H1 (cell line): ENCODE data around the gene SAE1. TPM values are rescaled to one million over a fixed set of nuclear protein-coding genes. Genes with fewer than 3 reads are reported as not detected.

ENCODE experiments used
- CTCF ChIA-PET: fragments of 300-600 bp; sonication (Branson Sonifier 250); formaldehyde crosslinking; loops from one replicate; lab custom pipeline; 2021; ENCODE audit not compliant: partially characterized antibody; lab: Charles Lee
- POLR2A ChIA-PET: fragments of 300-600 bp; sonication (Branson Sonifier 250); formaldehyde crosslinking; loops from one replicate; lab custom pipeline; 2021; ENCODE audit warnings: inconsistent platforms; ENCODE audit not compliant: partially characterized antibody; lab: Charles Lee
- DNase-seq, 2 experiments: peaks; one replicate each; pipeline versions ENCODE4 v3.0.0 to v3.0.0-alpha.2; 2010 to 2022; ENCODE audit warnings: low spot score in 2 of 2, low read depth in 1 of 2, mixed read lengths in 1 of 2
- FAIRE-seq: peaks from 2 replicates; lab custom pipeline; 2011; peaks lifted over from hg19 to GRCh38; lab: Jason Lieb, UNC
- H2AFZ ChIP-seq: 2 replicates; pipeline ENCODE4 v1.8.1; 2012; ENCODE audit warnings: low read length, inconsistent platforms
- H2AK5ac ChIP-seq: 2 replicates; pipeline ENCODE4 v1.6.1; 2013; ENCODE audit warnings: low read depth, low read length
- H2BK120ac ChIP-seq: replicated peaks from 2 replicates; pipeline ENCODE3; 2013; ENCODE audit warnings: low read depth, low read length, inconsistent platforms
- H2BK12ac ChIP-seq: 2 replicates; pipeline ENCODE4 v1.6.1; 2013; ENCODE audit warnings: low read depth, low read length
- H2BK15ac ChIP-seq: 2 replicates; pipeline ENCODE4 v1.6.1; 2013; ENCODE audit warnings: low read length
- H2BK20ac ChIP-seq: 2 replicates; pipeline ENCODE4 v1.6.1; 2013; ENCODE audit warnings: low read length
- H2BK5ac ChIP-seq: 2 replicates; pipeline ENCODE4 v1.6.1; 2013; ENCODE audit warnings: low read depth, low read length
- H3K14ac ChIP-seq: 2 replicates; pipeline ENCODE4 v1.6.1; 2013; ENCODE audit warnings: inconsistent platforms; ENCODE audit not compliant: insufficient read length
- H3K18ac ChIP-seq: 2 replicates; pipeline ENCODE4 v1.6.1; 2013; ENCODE audit warnings: low read length; ENCODE audit errors: extremely low read depth
- H3K23ac ChIP-seq: 2 replicates; pipeline ENCODE4 v1.6.1; 2013; ENCODE audit warnings: inconsistent platforms; ENCODE audit not compliant: insufficient read length
- H3K23me2 ChIP-seq: 2 replicates; pipeline ENCODE4 v1.6.1; 2013; ENCODE audit warnings: low read depth, low read length
- H3K27ac ChIP-seq: 2 replicates; pipeline ENCODE4 v1.6.1; 2011; ENCODE audit warnings: low read depth, low read length, inconsistent platforms
- H3K27me3 ChIP-seq, 4 experiments: replicated peaks in 1 of 4; 1 replicate in 1 of 4; 2 replicates in 3 of 4; pipeline versions ENCODE4 v1.6.1 to v1.8.1; 2011 to 2013; ENCODE audit warnings: low read length in 3 of 4, mild to moderate bottlenecking in 3 of 4, inconsistent platforms in 2 of 4, mixed read lengths in 2 of 4, moderate library complexity in 1 of 4; ENCODE audit not compliant: control insufficient read depth in 3 of 4, insufficient read depth in 3 of 4; ENCODE audit errors: extremely low read depth in 1 of 4
- H3K36me3 ChIP-seq, 4 experiments: 2 replicates each; pipeline versions ENCODE4 v1.6.1 to v1.8.1; 2011 to 2013; ENCODE audit warnings: mild to moderate bottlenecking in 4 of 4, low read length in 3 of 4, moderate library complexity in 2 of 4, control low read depth in 1 of 4, inconsistent platforms in 1 of 4; ENCODE audit not compliant: insufficient read depth in 4 of 4, control insufficient read depth in 2 of 4
- H3K4ac ChIP-seq: replicated peaks from 2 replicates; pipeline ENCODE3; 2013; ENCODE audit warnings: low read length, low read depth, mixed read lengths, inconsistent platforms; ENCODE audit not compliant: insufficient read length
- H3K4me1 ChIP-seq, 4 experiments: replicated peaks in 1 of 4; 1 replicate in 1 of 4; 2 replicates in 3 of 4; pipeline versions ENCODE4 v1.6.1 to v1.8.1; 2011 to 2013; ENCODE audit warnings: low read length in 3 of 4, inconsistent platforms in 2 of 4, mixed read lengths in 1 of 4; ENCODE audit not compliant: insufficient read depth in 4 of 4, control insufficient read depth in 3 of 4
- H3K4me2 ChIP-seq, 2 experiments: 2 replicates each; pipeline versions ENCODE4 v1.6.1 to v1.8.1; 2011 to 2013; ENCODE audit warnings: low read depth in 2 of 2, low read length in 2 of 2, control low read depth in 1 of 2, inconsistent platforms in 1 of 2, mild to moderate bottlenecking in 1 of 2; ENCODE audit not compliant: insufficient read depth in 1 of 2
- H3K4me3 ChIP-seq, 4 experiments: fragments of 200-600, 300-600 bp in 1 of 4; sonication (generic), shearing (Covaris generic), sonication (Bioruptor Twin) in 1 of 4; 2 replicates each; pipeline versions ENCODE4 v1.5.1 to v1.8.1; 2011 to 2016; ENCODE audit warnings: low read length in 4 of 4, low read depth in 3 of 4, control low read depth in 2 of 4, inconsistent platforms in 2 of 4, mild to moderate bottlenecking in 2 of 4, mixed read lengths in 1 of 4, moderate library complexity in 1 of 4; ENCODE audit not compliant: insufficient read depth in 2 of 4; ENCODE audit errors: extremely low read depth in 1 of 4
- H3K56ac ChIP-seq: replicated peaks from 2 replicates; pipeline ENCODE3; 2013; ENCODE audit warnings: low read depth, mild to moderate bottlenecking, mixed read lengths, low read length, inconsistent platforms; ENCODE audit not compliant: insufficient read length
- H3K79me1 ChIP-seq: 2 replicates; pipeline ENCODE4 v1.6.1; 2013; ENCODE audit warnings: low read depth, low read length, control low read depth
- H3K79me2 ChIP-seq, 2 experiments: 2 replicates each; pipeline versions ENCODE4 v1.6.1 to v1.8.1; 2012 to 2013; ENCODE audit warnings: low read length in 2 of 2, mild to moderate bottlenecking in 2 of 2, inconsistent platforms in 1 of 2; ENCODE audit not compliant: insufficient read depth in 2 of 2, control insufficient read depth in 1 of 2
- H3K9ac ChIP-seq, 4 experiments: replicated peaks in 1 of 4; 1 replicate in 1 of 4; 2 replicates in 3 of 4; pipeline versions ENCODE4 v1.6.1 to v1.8.1; 2011 to 2013; ENCODE audit warnings: low read depth in 3 of 4, low read length in 3 of 4, control low read depth in 2 of 4, mild to moderate bottlenecking in 2 of 4, moderate library complexity in 2 of 4, inconsistent platforms in 1 of 4; ENCODE audit errors: extremely low read depth in 1 of 4
- H3K9me3 ChIP-seq, 2 experiments: 2 replicates each; pipeline versions ENCODE4 v1.6.1 to v1.8.1; 2012 to 2013; ENCODE audit warnings: mild to moderate bottlenecking in 2 of 2, moderate library complexity in 2 of 2, control low read depth in 1 of 2, inconsistent platforms in 1 of 2, low read depth in 1 of 2, low read length in 1 of 2, mixed read lengths in 1 of 2; ENCODE audit not compliant: insufficient read depth in 2 of 2
- H4K20me1 ChIP-seq, 2 experiments: replicated peaks in 1 of 2; 2 replicates each; pipeline versions ENCODE3 to v1.8.1; 2011 to 2013; ENCODE audit warnings: inconsistent platforms in 2 of 2, low read length in 2 of 2, mild to moderate bottlenecking in 1 of 2; ENCODE audit not compliant: insufficient read depth in 2 of 2, control insufficient read depth in 1 of 2
- H4K5ac ChIP-seq: 2 replicates; pipeline ENCODE4 v1.6.1; 2013; ENCODE audit warnings: low read length, low read depth, mixed read lengths, inconsistent platforms; ENCODE audit not compliant: insufficient read length
- H4K8ac ChIP-seq: 2 replicates; pipeline ENCODE4 v1.8.0; 2013; ENCODE audit warnings: mild to moderate bottlenecking, moderate library complexity, low read length, inconsistent platforms; ENCODE audit not compliant: insufficient read depth; ENCODE audit errors: extremely low read depth
- H4K91ac ChIP-seq: replicated peaks from 2 replicates; pipeline ENCODE3; 2013; ENCODE audit warnings: low read length, mixed read lengths, inconsistent platforms; ENCODE audit not compliant: insufficient read length
- CEBPB ChIP-seq: IDR thresholded peaks from 2 replicates; pipeline ENCODE4 v1.6.1; 2012; ENCODE audit warnings: low read depth, low read length
- CREB1 ChIP-seq: IDR thresholded peaks from 2 replicates; pipeline ENCODE4 v1.6.1; 2012; ENCODE audit warnings: inconsistent platforms
- EP300 ChIP-seq, 2 experiments: IDR thresholded peaks; 1 replicate in 1 of 2; 2 replicates in 1 of 2; pipeline ENCODE4 v1.6.1; 2011 to 2012; ENCODE audit warnings: low read depth in 2 of 2, low read length in 2 of 2, mild to moderate bottlenecking in 2 of 2, borderline replicate concordance in 1 of 2, inconsistent platforms in 1 of 2, moderate library complexity in 1 of 2
- JUND ChIP-seq: IDR thresholded peaks from 2 replicates; pipeline ENCODE4 v1.6.1; 2011; ENCODE audit warnings: mild to moderate bottlenecking, improper control_type of control experiment, low read length
- SP1 ChIP-seq: IDR thresholded peaks from 2 replicates; pipeline ENCODE4 v1.6.1; 2011; ENCODE audit warnings: low read depth, low read length
- SP4 ChIP-seq: IDR thresholded peaks from 2 replicates; pipeline ENCODE4 v1.6.1; 2012; ENCODE audit warnings: low read length, inconsistent platforms
- ZNF274 ChIP-seq: IDR thresholded peaks from 2 replicates; pipeline ENCODE4 v1.7.0; 2012; ENCODE audit warnings: low read length, borderline replicate concordance; ENCODE audit errors: extremely low read depth
- WGBS, 2 experiments: shearing (Covaris generic) in 1 of 2; methylation state at CpG; one replicate each; pipeline versions ENCODE4 v1.1.6 to v1.1.7; 2013 to 2015; ENCODE audit warnings: low lambda C conversion rate in 2 of 2, mixed read lengths in 2 of 2, inconsistent platforms in 1 of 2, low coverage in 1 of 2, missing lambda C conversion rate in 1 of 2; ENCODE audit not compliant: insufficient replicate concordance in 2 of 2, insufficient coverage in 1 of 2, insufficient read length in 1 of 2; ENCODE audit errors: extremely low coverage in 1 of 2, missing lambda C conversion rate in 1 of 2; 5-methylcytosine and 5-hydroxymethylcytosine counted together
- polyA plus RNA-seq, 7 experiments: library from polyadenylated mRNA; depleted of rRNA in 3 of 7; stranded (reverse) in 5 of 7; unstranded in 2 of 7; fragments of >200 nt in 5 of 7; fragments of 200-250 nt in 2 of 7; gene quantifications; 1 replicate in 5 of 7; 2 replicates in 1 of 7; 4 replicates in 1 of 7; pipeline versions ENCODE4 v1.2.1 to v1.2.3, GENCODE V29; 2011 to 2013; ENCODE audit warnings: missing spikeins in 2 of 7, mixed read lengths in 2 of 7
- total RNA-seq: library from RNA; stranded (reverse); fragmentation: NEBNext Ultra II Directional; extraction: Animal tissue kit (Norgen Biotek cat#: 25700); gene quantifications from 2 replicates; pipeline ENCODE4 v1.2.1, GENCODE V29; 2021
- TF ChIP-seq, protein P1 (sequence below): IDR thresholded peaks from 2 replicates; pipeline ENCODE4 v1.6.1; 2011; ENCODE audit warnings: low read depth, mild to moderate bottlenecking, low read length; ENCODE audit not compliant: insufficient read depth

SAE1 gene
- total and polyA plus RNA-seq, 2 of the 8 experiments (the other 6 are each of a cell fraction or from before 2014, with no cell fraction given) = 213 to 268 TPM

DNA sequence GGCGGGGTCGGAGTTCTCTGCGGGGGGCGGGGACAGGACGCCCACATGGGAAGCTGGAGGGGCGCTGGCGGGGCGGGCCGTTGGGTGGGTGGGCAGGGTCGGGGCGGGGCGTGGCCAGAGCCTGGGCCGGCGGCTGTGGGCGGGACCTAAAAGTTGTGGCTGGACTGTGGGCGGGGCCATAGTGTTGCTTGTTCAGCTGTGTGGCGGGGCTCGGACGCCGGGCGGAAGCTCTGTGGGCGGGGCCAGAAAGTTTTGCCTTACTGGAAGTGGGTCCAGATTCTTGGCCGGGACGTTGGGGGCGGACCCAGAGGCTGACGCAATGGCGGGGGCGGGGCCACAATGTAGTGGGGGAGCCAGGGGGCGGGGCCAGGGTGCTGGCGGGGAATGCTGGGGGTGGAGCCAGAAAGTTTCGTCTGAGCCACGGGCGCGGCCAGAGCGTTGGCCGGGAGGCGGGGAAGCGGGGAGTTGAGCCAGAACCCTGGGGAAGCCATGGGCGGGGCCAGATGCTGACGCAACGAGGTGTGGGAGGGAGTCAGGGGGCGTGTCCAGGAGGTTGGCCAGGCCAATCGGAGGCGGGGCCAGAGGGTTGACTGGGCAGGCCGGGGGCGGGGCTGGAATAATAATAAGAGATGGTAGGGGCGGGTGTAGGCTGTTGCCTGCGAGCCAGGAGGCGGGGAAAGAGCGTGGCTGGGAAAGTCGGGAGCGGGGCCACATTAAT, 126.2 kb downstream of the SAE1 start:
- Histone ChIP-seq H4K20me1 (peaks cover 0 to 8% of the 10 kb centered on the region in 2 experiments), H2AFZ (no peak overlapping the region), H2BK12ac (no peak overlapping the region), H3K23ac (no peak overlapping the region), H4K5ac (no peak overlapping the region), H3K14ac (no peak overlapping the region), H2AK5ac (no peak overlapping the region), H2BK15ac (no peak overlapping the region), H4K91ac (no peak overlapping the region), H3K27ac (no peak overlapping the region), H3K4me2 (peak overlapping the region in 1 of 2 experiments; percentile 94; a peak in 2 of 4 replicates), H3K56ac (no peak overlapping the region), H3K9me3 (no peaks in the 10 kb centered on the region), H2BK120ac (no peak overlapping the region), H2BK20ac (no peak overlapping the region), H2BK5ac (no peak overlapping the region; the same call in 1 of the 2 replicates), H3K9ac (no peak overlapping the region), H3K79me2 (peaks cover 0 to 15% of the 10 kb centered on the region in 2 experiments; a peak in 2 of 4 replicates), H3K36me3 (peaks cover 5 to 27% (median 12%) of the 10 kb centered on the region in 4 experiments; a peak in 7 of 8 replicates), H3K18ac (no peak overlapping the region; the same call in 1 of the 2 replicates), H3K27me3 (no peaks in the 10 kb centered on the region), H3K23me2 (peaks cover 9% of the 10 kb centered on the region), H3K4ac (no peak overlapping the region), H3K79me1 (peaks cover 5% of the 10 kb centered on the region; the same call in 1 of the 2 replicates), H3K4me3 (peak overlapping the region in 2 of 4 experiments; percentile 78 to 92; a peak in 6 of 8 replicates), H4K8ac (no peak overlapping the region), H3K4me1 (peaks cover 0 to 8% (median 6%) of the 10 kb centered on the region in 4 experiments; a peak in 6 of 7 replicates)
- no peak for TF ChIP-seq ZNF274
- TF ChIP-seq JUND = peak; percentile 53; the same call in 1 of the 2 replicates
- TF ChIP-seq SP4 = peak; percentile 92; the same call in 1 of the 2 replicates
- peak; percentile 65 for TF ChIP-seq CREB1
- peak; percentile 89 for TF ChIP-seq CEBPB
- no peak for TF ChIP-seq EP300 (IDR thresholded peaks at IDR 0.05; ENCODE audit: borderline replicate concordance in 1 of 2, low read depth in 2 of 2, low read length in 2 of 2)
- peak; percentile 41; the same call in 1 of the 2 replicates for TF ChIP-seq SP1
- TF ChIP-seq, protein P1, sequence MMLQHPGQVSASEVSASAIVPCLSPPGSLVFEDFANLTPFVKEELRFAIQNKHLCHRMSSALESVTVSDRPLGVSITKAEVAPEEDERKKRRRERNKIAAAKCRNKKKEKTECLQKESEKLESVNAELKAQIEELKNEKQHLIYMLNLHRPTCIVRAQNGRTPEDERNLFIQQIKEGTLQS = peak; percentile 62; the same call in 1 of the 2 replicates
- FAIRE-seq = peak; percentile 39
- 0% methylated on average over 9 of the region's 52 CpGs; no CpG with 5 or more reads in 1 of the 2 experiments for WGBS, 2 experiments
- DNase-seq = peak; percentile 98 to 100
- POLR2A ChIA-PET = interaction anchor here (1.0 to 3.6 kb wide), 13 partner anchors 11 to 144 kb away, joined by 4 to 50 read pairs (median 7); partner anchors contain the start of genes INAFM1, SAE1 and ZC3H4
- CTCF ChIA-PET = interaction anchor here (0.8 to 6.4 kb wide), 5 partner anchors 11 to 46 kb away, joined by 4 to 74 read pairs (median 5); no protein-coding TSS in a partner anchor
